Epithelial cell of esophagus (primary cell): Measurements from ENCODE around the gene ANK2.

ENCODE experiments used
- DNase-seq: peaks from one replicate; pipeline ENCODE4 v3.0.0; 2010; ENCODE audit warnings: low read depth
- H3K4me3 ChIP-seq: 2 replicates; pipeline ENCODE4 v1.5.1; 2011; ENCODE audit warnings: mild to moderate bottlenecking, low read length, control low read depth
- TF ChIP-seq, protein P1 (sequence below): IDR thresholded peaks from 2 replicates; pipeline ENCODE4 v1.5.1; 2011; ENCODE audit warnings: low read depth, mild to moderate bottlenecking, low read length, control low read depth, inconsistent platforms; ENCODE audit not compliant: insufficient read depth; ENCODE audit errors: missing control alignments

ANK2 gene

DNA sequence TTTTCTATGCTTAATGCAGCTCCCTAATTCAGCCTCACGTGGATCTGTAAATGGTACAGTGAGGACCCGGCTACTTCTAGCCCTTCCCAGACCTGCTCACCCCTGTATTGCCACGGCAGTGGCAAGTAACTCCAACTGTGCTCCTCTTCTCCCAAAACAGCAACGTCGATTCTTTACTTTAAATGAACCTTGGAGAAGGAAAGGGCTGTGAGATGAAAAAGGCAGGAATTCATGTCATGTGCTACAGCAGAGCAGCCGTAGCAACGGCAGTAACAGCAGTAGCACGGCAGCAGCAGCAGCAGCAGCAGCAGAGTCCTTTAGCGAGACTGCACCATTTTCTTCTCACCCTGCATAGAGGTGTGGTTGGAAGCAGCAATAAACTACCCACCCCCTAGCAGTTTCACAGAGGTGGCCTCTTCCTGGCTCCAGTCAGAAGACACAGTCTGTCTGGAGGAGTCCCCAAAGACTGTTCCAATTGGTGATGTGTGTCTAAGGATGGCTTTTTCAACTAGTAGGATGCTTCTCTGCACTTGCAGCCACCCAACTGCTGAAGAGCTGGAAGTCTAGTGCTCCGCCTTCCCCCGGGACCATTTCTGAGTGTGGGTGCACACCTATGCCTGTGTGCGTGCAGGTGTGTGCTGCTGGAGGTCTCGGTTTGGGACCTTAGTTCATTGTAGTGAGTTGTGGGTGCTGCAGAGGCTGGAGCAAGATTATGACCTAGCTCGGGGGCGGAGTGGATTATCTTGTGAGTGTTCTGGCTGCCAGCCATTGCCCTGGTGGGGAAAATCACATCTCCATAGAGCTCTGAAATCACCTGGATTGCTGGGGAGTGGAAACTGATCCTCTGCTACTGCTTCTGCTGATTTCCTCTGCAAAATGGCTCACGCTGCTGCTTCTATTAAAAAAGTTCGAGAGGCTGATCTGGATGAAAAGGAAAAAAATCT, 67.2 kb downstream of the ANK2 start:
- DNase-seq: no peak
- H3K4me3 ChIP-seq: no peak overlapping the region

DNA sequence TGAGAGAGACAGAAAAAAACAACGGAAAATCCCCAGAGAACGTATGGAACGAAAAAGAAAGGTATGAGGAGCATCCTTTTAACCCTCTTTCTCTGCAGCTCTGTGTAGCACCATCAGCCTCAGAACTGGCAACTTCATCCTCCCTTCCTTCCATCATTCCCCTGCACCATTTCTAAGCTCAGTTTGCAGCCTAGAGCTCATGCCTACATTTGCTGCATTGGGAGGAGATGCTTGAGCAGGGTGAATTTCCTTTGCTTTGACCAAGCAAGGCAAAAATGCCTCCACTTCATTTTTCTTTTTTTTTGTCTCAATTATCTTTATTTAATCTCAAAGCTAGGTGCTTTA, 67.9 kb downstream of the ANK2 start:
- TF ChIP-seq, protein P1, sequence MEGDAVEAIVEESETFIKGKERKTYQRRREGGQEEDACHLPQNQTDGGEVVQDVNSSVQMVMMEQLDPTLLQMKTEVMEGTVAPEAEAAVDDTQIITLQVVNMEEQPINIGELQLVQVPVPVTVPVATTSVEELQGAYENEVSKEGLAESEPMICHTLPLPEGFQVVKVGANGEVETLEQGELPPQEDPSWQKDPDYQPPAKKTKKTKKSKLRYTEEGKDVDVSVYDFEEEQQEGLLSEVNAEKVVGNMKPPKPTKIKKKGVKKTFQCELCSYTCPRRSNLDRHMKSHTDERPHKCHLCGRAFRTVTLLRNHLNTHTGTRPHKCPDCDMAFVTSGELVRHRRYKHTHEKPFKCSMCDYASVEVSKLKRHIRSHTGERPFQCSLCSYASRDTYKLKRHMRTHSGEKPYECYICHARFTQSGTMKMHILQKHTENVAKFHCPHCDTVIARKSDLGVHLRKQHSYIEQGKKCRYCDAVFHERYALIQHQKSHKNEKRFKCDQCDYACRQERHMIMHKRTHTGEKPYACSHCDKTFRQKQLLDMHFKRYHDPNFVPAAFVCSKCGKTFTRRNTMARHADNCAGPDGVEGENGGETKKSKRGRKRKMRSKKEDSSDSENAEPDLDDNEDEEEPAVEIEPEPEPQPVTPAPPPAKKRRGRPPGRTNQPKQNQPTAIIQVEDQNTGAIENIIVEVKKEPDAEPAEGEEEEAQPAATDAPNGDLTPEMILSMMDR: no peak
- H3K4me3 ChIP-seq: no peak overlapping the region
- DNase-seq: no peak

More for the DNA sequence above, 67.2 kb downstream of the ANK2 start:
- TF ChIP-seq, protein P1: no peak

DNA sequence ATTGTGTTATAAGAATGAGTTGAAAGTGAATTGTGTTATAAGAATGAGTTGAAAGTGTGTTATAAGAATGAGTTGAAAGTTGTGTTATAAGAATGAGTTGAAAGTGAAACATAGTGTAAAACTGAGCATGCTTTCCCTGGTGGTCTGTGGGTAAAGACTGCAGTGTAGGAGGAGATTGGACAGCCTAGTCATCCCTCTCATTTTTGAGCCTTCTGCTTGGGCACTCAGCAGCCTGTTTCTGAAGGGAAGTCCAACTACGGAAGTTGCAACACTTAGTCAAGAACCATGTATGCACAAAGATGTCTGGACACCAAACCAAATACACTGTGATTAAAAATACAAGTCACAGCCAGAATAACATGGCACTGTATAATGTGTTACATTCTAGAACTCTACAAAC, 72.6 kb downstream of the ANK2 start:
- DNase-seq: no peak
- H3K4me3 ChIP-seq: no peak overlapping the region
- TF ChIP-seq, protein P1: no peak

DNA sequence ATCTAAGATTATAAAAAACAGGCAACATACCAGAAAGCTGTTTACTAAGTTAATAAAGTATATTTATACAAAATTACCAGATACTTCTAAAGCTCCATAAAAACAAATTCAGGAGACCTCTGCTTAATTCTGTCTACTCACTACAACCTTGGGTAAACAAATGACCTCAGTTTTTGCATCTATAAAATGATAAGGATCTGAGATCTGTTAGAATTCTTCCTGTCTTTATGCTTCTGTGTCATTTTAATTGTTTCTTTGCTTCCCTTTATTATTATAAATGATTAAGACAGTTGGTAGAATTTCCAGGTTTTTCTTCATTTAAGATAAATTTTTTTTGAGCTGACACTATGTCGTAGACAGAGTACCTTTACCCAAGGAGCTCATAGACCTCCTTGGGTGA, 76.0 kb downstream of the ANK2 start:
- H3K4me3 ChIP-seq: no peak overlapping the region
- TF ChIP-seq, protein P1: no peak
- DNase-seq: no peak

DNA sequence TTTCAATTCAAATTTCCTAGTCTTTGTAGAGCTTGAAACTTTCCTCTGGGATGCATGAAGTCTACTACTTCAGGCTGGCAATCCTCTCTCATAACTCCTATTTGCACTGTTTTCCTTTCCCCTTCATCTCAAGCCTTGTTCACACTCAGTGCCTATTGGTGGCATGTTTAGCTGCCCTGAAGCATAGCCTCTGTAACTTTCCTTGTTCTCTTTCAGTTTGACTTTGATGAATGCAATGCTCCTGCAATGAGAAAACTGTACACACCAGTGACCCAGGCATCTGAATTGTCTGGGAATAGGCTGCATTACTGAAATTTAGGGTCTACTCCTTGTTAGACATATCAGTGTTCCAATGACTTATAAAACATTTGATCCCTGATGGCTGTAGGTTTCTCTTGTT, 81.7 kb downstream of the ANK2 start:
- TF ChIP-seq, protein P1: no peak
- no peak for DNase-seq
- no peak overlapping the region for H3K4me3 ChIP-seq

DNA sequence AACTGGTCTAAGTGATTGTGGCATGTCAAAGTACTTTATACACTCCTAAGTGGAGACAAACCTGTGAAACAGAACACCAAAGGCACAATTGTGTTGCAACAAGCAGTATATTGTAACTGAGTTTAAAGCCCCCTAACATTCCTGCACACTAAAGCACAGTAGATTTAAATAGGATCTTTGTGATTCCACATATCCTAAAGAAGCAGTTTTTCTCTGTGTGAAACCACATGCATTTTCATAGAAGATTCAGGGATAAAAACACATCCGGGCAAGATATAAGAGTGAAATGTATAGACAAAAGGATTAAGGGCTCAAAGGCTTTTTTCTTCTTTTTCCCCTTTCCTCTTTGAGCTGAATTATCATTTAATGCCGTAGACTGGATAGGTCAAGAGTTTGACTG, 82.2 kb downstream of the ANK2 start:
- no peak overlapping the region for H3K4me3 ChIP-seq
- no peak for DNase-seq
- TF ChIP-seq, protein P1: no peak

DNA sequence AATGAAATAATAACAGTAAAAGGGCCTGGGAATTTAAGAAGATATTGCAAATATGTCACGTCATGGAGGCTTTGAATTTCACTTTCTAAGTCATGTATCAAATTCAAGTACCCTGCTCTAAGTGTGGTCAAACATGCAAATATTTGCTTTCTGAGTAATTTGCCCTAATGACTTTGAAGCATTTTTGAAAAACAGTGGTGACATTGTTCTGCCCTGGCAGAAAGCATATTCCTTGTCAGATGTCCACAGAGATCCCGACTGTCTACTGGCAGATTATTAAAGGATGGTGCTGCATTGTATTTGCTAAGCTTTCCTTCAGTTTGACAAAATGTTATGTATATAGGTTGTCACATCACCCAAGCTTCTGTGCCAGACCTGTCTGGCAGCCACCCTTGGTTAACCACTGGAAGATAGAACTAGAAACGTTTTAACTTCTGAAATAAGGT, 92.5 kb downstream of the ANK2 start:
- DNase-seq: no peak
- TF ChIP-seq, protein P1: no peak
- H3K4me3 ChIP-seq: no peak overlapping the region
